Naive B cell (primary cell): ENCODE data around the gene SKOR1. TPM values are rescaled to one million over a fixed set of nuclear protein-coding genes. Genes with fewer than 3 reads are reported as not detected.

Experiments used
- ATAC-seq, 2 donors: fragments of 150-1000 bp; cut with Tn5 transposase; 2 replicates each; pipeline ENCODE4 v1.10.0; 2021; ENCODE audit warnings: low read depth in 2 of 2, mild to moderate bottlenecking in 2 of 2, moderate library complexity in 2 of 2
- DNase-seq: peaks from one replicate; pipeline ENCODE4 v3.0.0; 2022
- H3K27ac Mint-ChIP-seq, 6 donors: one replicate each; pipeline ENCODE4 v1.8.0; 2020 to 2022; ENCODE audit warnings: mild to moderate bottlenecking in 6 of 6, mixed read lengths in 6 of 6, moderate library complexity in 5 of 6, inconsistent platforms in 2 of 6
- H3K27me3 Mint-ChIP-seq, 3 donors: one replicate each; pipeline ENCODE4 v1.8.0; 2021 to 2022; ENCODE audit warnings: mixed read lengths in 3 of 3, mild to moderate bottlenecking in 1 of 3
- H3K36me3 Mint-ChIP-seq, 2 donors: one replicate each; pipeline ENCODE4 v1.8.0; 2020 to 2022; ENCODE audit warnings: mixed read lengths in 2 of 2, inconsistent platforms in 1 of 2, mild to moderate bottlenecking in 1 of 2
- H3K4me1 Mint-ChIP-seq, 3 donors: one replicate each; pipeline ENCODE4 v1.8.0; 2020 to 2022; ENCODE audit warnings: mixed read lengths in 3 of 3, inconsistent platforms in 1 of 3, mild to moderate bottlenecking in 1 of 3, moderate library complexity in 1 of 3
- H3K4me3 Mint-ChIP-seq, 8 donors: one replicate each; pipeline ENCODE4 v1.8.0; 2020 to 2022; ENCODE audit warnings: mild to moderate bottlenecking in 8 of 8, mixed read lengths in 8 of 8, moderate library complexity in 8 of 8, inconsistent platforms in 2 of 8
- H3K9me3 Mint-ChIP-seq, 7 donors: one replicate each; pipeline ENCODE4 v1.8.0; 2020 to 2022; ENCODE audit warnings: mixed read lengths in 7 of 7, mild to moderate bottlenecking in 5 of 7, inconsistent platforms in 2 of 7, moderate library complexity in 1 of 7
- polyA plus RNA-seq, 6 donors: library from polyadenylated mRNA; unstranded; fragments of 300-500 nt; fragmentation: Illumina TruSeq; gene quantifications; one replicate each; pipeline ENCODE4 v1.2.3, GENCODE V29; 2021; ENCODE audit warnings: low read depth in 6 of 6

The SKOR1 gene
- under 1 TPM in 3 of 6 donors, not detected in 3; 0.07 to 0.19 (median 0.13) TPM for polyA plus RNA-seq

DNA sequence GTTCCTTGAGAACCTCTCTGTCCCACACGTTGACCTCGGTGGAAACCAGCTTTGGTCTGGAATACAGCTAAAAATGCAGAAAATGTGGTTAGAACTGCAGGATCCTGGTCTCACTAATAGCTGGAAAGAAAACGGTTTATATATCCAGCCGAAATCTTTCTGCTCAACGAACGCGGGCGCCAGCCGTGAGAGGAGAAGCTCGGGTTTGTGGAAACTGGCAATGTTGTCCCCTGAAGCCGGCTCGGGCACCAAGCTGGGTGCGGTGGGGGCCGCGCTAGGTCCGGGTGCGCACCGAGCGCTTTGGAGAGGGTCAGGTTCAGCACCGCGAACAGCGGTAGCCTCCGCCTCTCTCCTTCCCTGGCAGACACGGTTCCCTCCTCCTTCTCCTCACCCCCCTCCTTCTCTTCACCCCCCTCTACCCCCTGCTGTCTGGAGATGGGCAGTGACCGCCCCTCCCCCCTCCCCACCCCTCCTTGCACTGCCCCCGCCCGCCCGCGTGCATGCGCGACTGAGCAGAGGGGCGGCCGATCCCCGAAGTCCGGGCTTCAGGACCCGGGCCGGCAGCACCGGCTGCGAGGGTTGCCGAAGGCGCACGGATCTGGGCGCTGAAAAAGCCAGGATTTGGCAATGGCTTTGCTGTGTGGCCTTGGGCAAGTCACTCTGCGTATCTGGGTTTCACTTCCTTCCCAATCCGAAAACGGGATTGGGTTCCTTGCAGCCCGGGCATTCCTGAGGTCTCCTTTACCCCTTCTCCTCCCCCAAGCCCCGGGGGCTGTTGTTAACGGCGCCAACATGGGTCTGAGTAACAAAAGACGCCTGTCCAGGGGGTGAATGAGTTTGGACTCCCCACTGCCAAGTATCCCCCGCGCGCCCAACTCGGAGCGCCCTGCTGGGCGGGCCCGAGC is at the start of gene SKOR1:
SKOR1 (plus strand) TSS at position 534 of the 905 bp plus-strand sequence; CDS start at position 628, 94 bp downstream.
- peaks cover 5 to 25% (median 8%) of the 10 kb centered on the region in 7 donors for H3K9me3 Mint-ChIP-seq
- peaks cover 63 to 74% (median 67%) of the 10 kb centered on the region in 3 donors for H3K27me3 Mint-ChIP-seq
- DNase-seq (no peak), ATAC-seq (peak in 1 of 2 donors; percentile 23)
- peak within 1 kb of the TSS in 4 of 6 donors; percentile 87 to 98 (median 95) for H3K27ac Mint-ChIP-seq
- H3K36me3 Mint-ChIP-seq = peaks cover 0 to 38% of the 10 kb centered on the region in 2 donors
- peak within 1 kb of the TSS; percentile 82 to 96 (median 90) for H3K4me3 Mint-ChIP-seq
- peaks cover 52 to 66% (median 65%) of the 10 kb centered on the region in 3 donors for H3K4me1 Mint-ChIP-seq

DNA sequence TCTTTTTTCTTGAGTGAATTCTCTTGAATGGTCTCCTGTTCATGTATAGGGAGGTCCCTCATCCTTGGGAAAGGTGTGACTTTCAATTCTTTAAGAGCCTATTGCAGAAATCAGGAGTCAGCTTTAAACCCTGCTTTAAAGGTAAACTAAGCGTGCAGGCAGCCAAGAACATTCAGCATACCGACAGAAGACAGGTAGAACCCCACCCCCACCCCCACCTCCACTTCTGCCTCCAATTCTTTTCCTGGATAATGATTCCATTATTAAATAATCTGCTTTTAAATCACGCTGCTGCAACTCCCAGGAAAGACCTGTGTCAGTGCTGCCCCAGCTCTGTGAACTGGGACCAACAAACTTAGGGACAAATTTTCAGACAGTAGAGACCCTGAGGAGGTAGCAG is 49.3 kb upstream of the SKOR1 start:
- Mint-ChIP-seq H3K27me3 (no peaks in the 10 kb centered on the region), H3K4me3 (no peak overlapping the region), H3K27ac (no peak overlapping the region), H3K9me3 (no peaks in the 10 kb centered on the region), H3K4me1 (peaks cover 10 to 13% (median 11%) of the 10 kb centered on the region in 3 donors), H3K36me3 (no peaks in the 10 kb centered on the region)
- ATAC-seq (no peak), DNase-seq (no peak)

GRCh38 chr15:67776600-67776999 is 48.7 kb upstream of the SKOR1 start:
- DNase-seq (no peak), ATAC-seq (no peak)
- no peak overlapping the region for H3K27ac Mint-ChIP-seq
- no peak overlapping the region for H3K4me3 Mint-ChIP-seq
- no peaks in the 10 kb centered on the region for H3K27me3 Mint-ChIP-seq
- H3K4me1 Mint-ChIP-seq = peaks cover 10 to 13% (median 11%) of the 10 kb centered on the region in 3 donors
- no peaks in the 10 kb centered on the region for H3K36me3 Mint-ChIP-seq
- no peaks in the 10 kb centered on the region for H3K9me3 Mint-ChIP-seq

DNA sequence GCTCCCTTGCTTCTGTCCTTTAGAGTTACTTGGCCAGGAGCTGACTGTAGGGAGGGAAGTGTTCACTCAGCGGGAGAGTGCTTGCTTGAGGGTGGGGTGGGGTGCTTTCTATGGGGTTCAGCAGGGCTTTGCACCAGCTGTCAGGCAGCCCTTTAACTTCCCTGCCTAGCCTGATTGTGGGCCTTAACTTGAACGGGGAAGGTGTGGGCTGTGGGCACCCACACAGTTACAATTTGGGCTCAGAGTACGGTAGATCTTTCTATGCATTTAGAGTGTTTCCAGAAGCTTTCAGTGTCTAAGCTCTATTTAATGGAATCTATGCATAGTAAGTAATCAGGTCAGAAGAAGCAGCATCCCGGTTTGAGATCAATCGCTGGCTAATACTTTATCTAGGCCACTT is 48.2 kb upstream of the SKOR1 start:
- Mint-ChIP-seq H3K27me3 (no peaks in the 10 kb centered on the region), H3K36me3 (no peaks in the 10 kb centered on the region)

GRCh38 chr15:67777773-67778172 is 47.5 kb upstream of the SKOR1 start:
- H3K27ac Mint-ChIP-seq = no peak overlapping the region
- no peaks in the 10 kb centered on the region for H3K36me3 Mint-ChIP-seq
- peaks cover 10 to 16% (median 13%) of the 10 kb centered on the region in 3 donors for H3K4me1 Mint-ChIP-seq
- no peaks in the 10 kb centered on the region for H3K27me3 Mint-ChIP-seq
- no peak for DNase-seq
- ATAC-seq = no peak
- no peak overlapping the region for H3K4me3 Mint-ChIP-seq
- H3K9me3 Mint-ChIP-seq = no peaks in the 10 kb centered on the region

More for the DNA sequence above, 48.2 kb upstream of the SKOR1 start:
- Mint-ChIP-seq H3K4me1 (peaks cover 10 to 13% (median 11%) of the 10 kb centered on the region in 3 donors), H3K9me3 (no peaks in the 10 kb centered on the region), H3K27ac (peak overlapping the region in 1 of 6 donors; percentile 24), H3K4me3 (no peak overlapping the region)
- ATAC-seq (no peak), DNase-seq (no peak)

DNA sequence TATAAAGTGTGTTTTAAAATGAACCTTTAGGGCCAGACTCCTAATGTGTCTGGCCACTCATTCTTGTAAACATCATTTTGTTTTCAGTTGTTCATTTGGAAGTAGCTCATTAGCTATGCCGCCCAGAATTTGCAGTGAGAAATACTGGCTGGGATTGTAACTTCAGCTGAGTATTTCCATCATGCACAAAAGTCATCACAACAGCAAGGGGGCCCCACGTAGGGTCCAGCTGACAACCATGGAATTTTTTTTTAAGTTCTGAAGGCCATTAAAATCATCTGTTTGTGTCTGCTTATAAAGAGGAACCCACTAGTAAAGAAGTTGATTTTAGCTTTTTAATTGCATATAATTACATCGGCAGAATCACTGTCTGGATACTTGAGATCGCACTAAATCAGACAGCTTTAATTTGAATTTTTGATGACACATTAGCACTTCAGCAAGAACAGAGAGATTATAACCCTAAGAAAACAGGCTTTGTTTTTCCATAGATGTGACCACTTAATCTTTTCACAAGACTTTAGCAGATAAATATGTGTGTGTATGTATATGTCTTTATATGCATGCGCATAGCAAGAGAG is 46.3 kb upstream of the SKOR1 start:
- Mint-ChIP-seq H3K27me3 (no peaks in the 10 kb centered on the region), H3K36me3 (no peaks in the 10 kb centered on the region), H3K4me3 (peak overlapping the region in 2 of 8 donors; percentile 76 to 82), H3K9me3 (no peaks in the 10 kb centered on the region), H3K27ac (peak overlapping the region in 2 of 6 donors; percentile 8 to 18), H3K4me1 (peaks cover 20 to 29% (median 25%) of the 10 kb centered on the region in 3 donors)
- ATAC-seq = no peak
- no peak for DNase-seq

DNA sequence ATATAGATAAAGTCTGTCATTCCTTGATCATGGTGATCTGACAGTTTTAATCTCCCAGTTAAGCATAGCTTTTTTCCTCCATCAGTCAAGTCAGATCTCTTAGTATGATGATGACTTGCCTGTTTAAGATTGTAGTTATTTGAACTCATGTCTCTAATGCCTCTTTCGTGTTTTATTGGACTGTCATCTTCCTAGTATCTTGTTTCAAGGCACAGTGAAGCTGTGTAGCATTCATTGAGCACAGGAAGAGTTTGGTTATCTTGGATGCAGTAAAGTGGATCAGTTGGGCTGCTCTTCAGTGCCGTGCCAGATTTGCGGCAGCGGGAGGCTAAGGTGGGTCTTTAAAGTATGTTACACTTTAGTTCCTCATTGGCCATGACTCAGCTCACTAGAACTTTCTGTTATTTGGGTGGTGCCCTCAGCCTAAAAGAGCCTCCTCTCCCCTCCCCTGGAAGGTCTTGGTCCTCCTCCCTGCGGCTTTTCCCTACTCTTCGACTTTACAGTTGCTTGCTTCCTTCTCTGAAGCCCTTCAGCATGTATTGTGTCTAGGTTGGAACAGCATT is 45.7 kb upstream of the SKOR1 start:
- H3K27ac Mint-ChIP-seq = peak overlapping the region in 5 of 6 donors; percentile 5 to 79 (median 39)
- H3K4me1 Mint-ChIP-seq = peaks cover 26 to 34% (median 31%) of the 10 kb centered on the region in 3 donors
- peak overlapping the region in 7 of 8 donors; percentile 15 to 87 (median 76) for H3K4me3 Mint-ChIP-seq
- peak; percentile 18 for DNase-seq
- ATAC-seq = no peak
- H3K27me3 Mint-ChIP-seq = no peaks in the 10 kb centered on the region
- H3K36me3 Mint-ChIP-seq = no peaks in the 10 kb centered on the region
- no peaks in the 10 kb centered on the region for H3K9me3 Mint-ChIP-seq

GRCh38 chr15:67781061-67781460 is 44.2 kb upstream of the SKOR1 start:
- Mint-ChIP-seq H3K4me1 (peaks cover 38 to 49% (median 44%) of the 10 kb centered on the region in 3 donors), H3K27ac (peak overlapping the region in 2 of 6 donors; percentile 47 to 78), H3K36me3 (no peaks in the 10 kb centered on the region), H3K9me3 (no peaks in the 10 kb centered on the region), H3K4me3 (no peak overlapping the region), H3K27me3 (no peaks in the 10 kb centered on the region)
- ATAC-seq (no peak), DNase-seq (no peak)

- DNase-seq (no peak), ATAC-seq (no peak)
- Mint-ChIP-seq H3K4me1 (peaks cover 49 to 59% (median 53%) of the 10 kb centered on the region in 3 donors), H3K27ac (no peak overlapping the region), H3K36me3 (no peaks in the 10 kb centered on the region), H3K27me3 (no peaks in the 10 kb centered on the region), H3K4me3 (no peak overlapping the region), H3K9me3 (peaks cover 0 to 2% (median 0%) of the 10 kb centered on the region in 7 donors)
These were observed 43.2 kb upstream of the SKOR1 start for GRCh38 chr15:67781907-67782690.

GRCh38 chr15:67782691-67782991 is 42.7 kb upstream of the SKOR1 start:
- Mint-ChIP-seq H3K36me3 (no peaks in the 10 kb centered on the region), H3K27me3 (no peaks in the 10 kb centered on the region), H3K9me3 (peaks cover 0 to 2% (median 0%) of the 10 kb centered on the region in 7 donors), H3K4me1 (peaks cover 51 to 59% (median 55%) of the 10 kb centered on the region in 3 donors), H3K4me3 (peak overlapping the region in 2 of 8 donors; percentile 23 to 78), H3K27ac (no peak overlapping the region)
- ATAC-seq (no peak), DNase-seq (no peak)

GRCh38 chr15:67783303-67783702 is 42.0 kb upstream of the SKOR1 start:
- peak overlapping the region; percentile 73 to 97 (median 89) for H3K27ac Mint-ChIP-seq
- H3K4me1 Mint-ChIP-seq = peaks cover 51 to 59% (median 59%) of the 10 kb centered on the region in 3 donors
- peaks cover 0 to 2% (median 0%) of the 10 kb centered on the region in 7 donors for H3K9me3 Mint-ChIP-seq
- peak overlapping the region; percentile 28 to 88 (median 50) for H3K4me3 Mint-ChIP-seq
- no peaks in the 10 kb centered on the region for H3K27me3 Mint-ChIP-seq
- ATAC-seq = peak; percentile 57 to 68
- peak; percentile 81 for DNase-seq
- H3K36me3 Mint-ChIP-seq = no peaks in the 10 kb centered on the region

DNA sequence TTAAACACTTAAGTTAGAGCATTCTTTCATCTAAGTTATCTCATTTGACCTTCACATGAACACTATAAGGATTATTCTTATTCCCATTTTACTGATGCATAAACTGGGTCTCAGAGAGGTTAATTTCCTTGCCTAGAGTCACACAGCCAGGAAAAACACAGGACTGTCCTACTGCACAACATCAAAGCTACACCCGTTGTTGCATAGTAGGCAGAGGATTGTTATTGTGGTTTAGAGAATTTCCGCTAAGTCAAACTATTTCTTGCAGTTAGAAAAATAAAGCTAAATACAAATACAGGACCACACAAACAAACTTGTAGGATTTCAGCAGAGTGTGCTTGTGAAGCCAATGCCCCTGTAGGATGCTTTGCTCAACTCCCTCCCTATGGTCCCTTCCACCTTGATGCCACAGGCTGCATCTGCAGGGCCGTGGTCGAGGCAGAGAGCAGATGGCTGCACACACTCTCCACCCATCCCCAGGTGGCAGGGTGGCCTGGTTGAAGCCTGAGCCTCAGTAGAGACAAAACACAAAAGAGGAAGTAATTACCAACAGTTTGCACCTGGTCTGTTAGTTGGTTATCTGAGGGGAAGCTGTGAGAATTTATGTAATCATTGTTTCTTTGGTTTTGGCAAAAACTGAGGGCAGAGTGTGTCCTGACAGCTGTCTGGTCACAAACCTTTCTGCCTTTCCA is 41.1 kb upstream of the SKOR1 start:
- Mint-ChIP-seq H3K27me3 (no peaks in the 10 kb centered on the region), H3K4me1 (peaks cover 51 to 58% (median 54%) of the 10 kb centered on the region in 3 donors), H3K9me3 (peaks cover 0 to 2% (median 0%) of the 10 kb centered on the region in 7 donors), H3K27ac (peak overlapping the region; percentile 89 to 98 (median 96)), H3K4me3 (peak overlapping the region; percentile 36 to 86 (median 64)), H3K36me3 (no peaks in the 10 kb centered on the region)
- DNase-seq = peak; percentile 93
- ATAC-seq = peak; percentile 86 to 90
